GM12874 (cell line): ENCODE measurements around the gene SIGMAR1.

Experiments used
- CTCF ChIP-seq: IDR thresholded peaks from 2 replicates; pipeline ENCODE4 v1.5.1; 2011; ENCODE audit warnings: low read depth, mild to moderate bottlenecking, control low read depth, low read length, moderate library complexity; ENCODE audit not compliant: insufficient read depth

The SIGMAR1 gene

GRCh38 chr9:34606190-34606589 lies 31.4 kb downstream of the SIGMAR1 start:
- TF ChIP-seq CTCF, result no peak

- TF ChIP-seq CTCF, result peak; percentile 82
Observed at GRCh38 chr9:34603610-34604231, 33.9 kb downstream of the SIGMAR1 start.

- TF ChIP-seq CTCF, result no peak
Observed at GRCh38 chr9:34601937-34602573, 35.5 kb downstream of the SIGMAR1 start.

- no peak for TF ChIP-seq CTCF
Observed at GRCh38 chr9:34600908-34601307, 36.7 kb downstream of the SIGMAR1 start.

- TF ChIP-seq CTCF, result no peak
Observed at GRCh38 chr9:34599546-34599945, 38.0 kb downstream of the SIGMAR1 start.

- no peak for TF ChIP-seq CTCF
Observed at GRCh38 chr9:34594177-34594576, 43.4 kb downstream of the SIGMAR1 start.

- no peak for TF ChIP-seq CTCF
Observed at GRCh38 chr9:34592895-34593601, 44.5 kb downstream of the SIGMAR1 start.
